ENCODE results near the gene NNT. TPM values are rescaled to one million over a fixed set of nuclear protein-coding genes. Genes with fewer than 3 reads are reported as not detected.

NNT gene
- total RNA-seq, 3 donors from 2014 or later (not counting 1 experiment from before 2014, with no cell fraction given): 57.0 to 66.1 (median 64.6) TPM

- Mint-ChIP-seq H3K4me1 (peaks cover 6 to 13% of the 10 kb centered on the region in 2 donors), H3K36me3 (no peaks in the 10 kb centered on the region), H3K27me3 (ENCODE audit: low read depth in 2 of 2) (no peaks in the 10 kb centered on the region), H3K9me3 (no peaks in the 10 kb centered on the region), H3K4me3 (no peak overlapping the region), H3K27ac (no peak overlapping the region)
- 83% methylated on average over 2 of the region's 2 CpGs for WGBS (ENCODE audit: insufficient coverage)
- no peak for TF ChIP-seq CTCF (IDR thresholded peaks at IDR 0.05)
- intact Hi-C loops (cut with micrococcal nuclease): no loop called here
- H3K36me3 ChIP-seq (ENCODE audit: control insufficient read depth, insufficient read depth, low read length): no peaks in the 10 kb centered on the region
- no peak overlapping the region for H3K4me3 ChIP-seq (ENCODE audit: low read length)
- no peaks in the 10 kb centered on the region for H3K27me3 ChIP-seq (ENCODE audit: control insufficient read depth, insufficient read depth, low read length)
- H3K27ac ChIP-seq (ENCODE audit: low read length): no peak overlapping the region
- no peak for DNase-seq
- no peak for ATAC-seq
- no peaks in the 10 kb centered on the region for H3K9me3 ChIP-seq (ENCODE audit: control insufficient read depth, insufficient read depth, low read length)
- H3K4me1 ChIP-seq (ENCODE audit: control insufficient read depth, insufficient read depth, low read length): peaks cover 13% of the 10 kb centered on the region
Observed at GRCh38 chr5:43560128-43560527, 42.9 kb upstream of the NNT start.

GRCh38 chr5:43561356-43561755 lies 41.6 kb upstream of the NNT start:
- H3K27ac Mint-ChIP-seq: no peak overlapping the region

GRCh38 chr5:43563321-43563720 lies 39.7 kb upstream of the NNT start:
- no peaks in the 10 kb centered on the region for H3K4me1 Mint-ChIP-seq
- H3K4me3 Mint-ChIP-seq: no peak overlapping the region
- 94% methylated on average over 3 of the region's 3 CpGs for WGBS (ENCODE audit: insufficient coverage)
- DNase-seq (no peak), ATAC-seq (no peak)
- no peaks in the 10 kb centered on the region for H3K36me3 Mint-ChIP-seq
- H3K9me3 Mint-ChIP-seq: no peaks in the 10 kb centered on the region
- intact Hi-C loops (cut with micrococcal nuclease): no loop called here
- H3K36me3 ChIP-seq (ENCODE audit: control insufficient read depth, insufficient read depth, low read length): no peaks in the 10 kb centered on the region
- H3K27me3 ChIP-seq (ENCODE audit: control insufficient read depth, insufficient read depth, low read length): no peaks in the 10 kb centered on the region
- no peak overlapping the region for H3K27ac ChIP-seq (ENCODE audit: low read length)
- no peak overlapping the region for H3K4me3 ChIP-seq (ENCODE audit: low read length)
- no peaks in the 10 kb centered on the region for H3K9me3 ChIP-seq (ENCODE audit: control insufficient read depth, insufficient read depth, low read length)
- no peaks in the 10 kb centered on the region for H3K27me3 Mint-ChIP-seq (ENCODE audit: low read depth in 2 of 2)
- no peak for TF ChIP-seq CTCF (IDR thresholded peaks at IDR 0.05)
- no peaks in the 10 kb centered on the region for H3K4me1 ChIP-seq (ENCODE audit: control insufficient read depth, insufficient read depth, low read length)
- no peak overlapping the region for H3K27ac Mint-ChIP-seq

More at GRCh38 chr5:43561356-43561755, 41.6 kb upstream of the NNT start:
- no peaks in the 10 kb centered on the region for H3K9me3 Mint-ChIP-seq
- no peaks in the 10 kb centered on the region for H3K36me3 Mint-ChIP-seq
- no peaks in the 10 kb centered on the region for H3K36me3 ChIP-seq (ENCODE audit: control insufficient read depth, insufficient read depth, low read length)
- ATAC-seq: no peak
- H3K4me1 Mint-ChIP-seq: peaks cover 6% of the 10 kb centered on the region in 2 donors
- intact Hi-C loops (cut with micrococcal nuclease): no loop called here
- H3K27ac ChIP-seq (ENCODE audit: low read length): no peak overlapping the region
- TF ChIP-seq CTCF (IDR thresholded peaks at IDR 0.05): no peak
- peaks cover 7% of the 10 kb centered on the region for H3K4me1 ChIP-seq (ENCODE audit: control insufficient read depth, insufficient read depth, low read length)
- no peak overlapping the region for H3K4me3 ChIP-seq (ENCODE audit: low read length)
- no peaks in the 10 kb centered on the region for H3K27me3 Mint-ChIP-seq (ENCODE audit: low read depth in 2 of 2)
- H3K4me3 Mint-ChIP-seq: no peak overlapping the region
- no peaks in the 10 kb centered on the region for H3K27me3 ChIP-seq (ENCODE audit: control insufficient read depth, insufficient read depth, low read length)
- no peak for DNase-seq
- no peaks in the 10 kb centered on the region for H3K9me3 ChIP-seq (ENCODE audit: control insufficient read depth, insufficient read depth, low read length)

GRCh38 chr5:43564289-43564850 lies 38.6 kb upstream of the NNT start:
- Mint-ChIP-seq H3K4me1 (no peaks in the 10 kb centered on the region), H3K27ac (no peak overlapping the region), H3K36me3 (no peaks in the 10 kb centered on the region), H3K9me3 (no peaks in the 10 kb centered on the region), H3K27me3 (ENCODE audit: low read depth in 2 of 2) (no peaks in the 10 kb centered on the region), H3K4me3 (no peak overlapping the region)
- no peaks in the 10 kb centered on the region for H3K27me3 ChIP-seq (ENCODE audit: control insufficient read depth, insufficient read depth, low read length)
- no peak overlapping the region for H3K4me3 ChIP-seq (ENCODE audit: low read length)
- no peak for TF ChIP-seq CTCF (IDR thresholded peaks at IDR 0.05)
- H3K27ac ChIP-seq (ENCODE audit: low read length): no peak overlapping the region
- intact Hi-C loops (cut with micrococcal nuclease): no loop called here
- H3K9me3 ChIP-seq (ENCODE audit: control insufficient read depth, insufficient read depth, low read length): no peaks in the 10 kb centered on the region
- no peaks in the 10 kb centered on the region for H3K4me1 ChIP-seq (ENCODE audit: control insufficient read depth, insufficient read depth, low read length)
- H3K36me3 ChIP-seq (ENCODE audit: control insufficient read depth, insufficient read depth, low read length): no peaks in the 10 kb centered on the region
- DNase-seq: no peak
- 0% methylated on average over 1 of the region's 5 CpGs for WGBS (ENCODE audit: insufficient coverage)
- ATAC-seq: no peak
